Neural progenitor cell (in vitro differentiated cells): ENCODE data around the gene TMPRSS4. TPM values are rescaled to one million over a fixed set of nuclear protein-coding genes. Genes with fewer than 3 reads are reported as not detected.

Experiments
- DNase-seq: peaks from one replicate; pipeline ENCODE4 v3.0.0-alpha.2; 2016; ENCODE audit warnings: low spot score
- H2AFZ ChIP-seq: fragments of 200-600 bp; sonication (generic); replicated peaks from 2 replicates; pipeline ENCODE4 v1.6.1; 2016; ENCODE audit warnings: antibody characterized with exemption
- H3F3A ChIP-seq: fragments of 200-600 bp; sonication (generic); 2 replicates; pipeline ENCODE4 v1.6.1; 2016; ENCODE audit warnings: antibody characterized with exemption, low read depth
- H3K27ac ChIP-seq: fragments of 200-600 bp; sonication (generic); 2 replicates; pipeline ENCODE4 v1.5.1; 2016; ENCODE audit warnings: mild to moderate bottlenecking
- H3K27me3 ChIP-seq: fragments of 200-600 bp; sonication (generic); 2 replicates; pipeline ENCODE4 v1.6.1; 2016; ENCODE audit warnings: mild to moderate bottlenecking, moderate library complexity
- H3K36me3 ChIP-seq: fragments of 200-600 bp; sonication (generic); 2 replicates; pipeline ENCODE4 v1.5.1; 2016
- H3K4me1 ChIP-seq: fragments of 200-600 bp; sonication (generic); 2 replicates; pipeline ENCODE4 v1.6.1; 2016; ENCODE audit warnings: mixed run types
- H3K4me2 ChIP-seq: fragments of 200-600 bp; sonication (generic); 2 replicates; pipeline ENCODE4 v1.6.1; 2016
- H3K4me3 ChIP-seq: fragments of 200-600 bp; sonication (generic); 2 replicates; pipeline ENCODE4 v1.5.1; 2016
- H3K79me2 ChIP-seq: fragments of 200-600 bp; sonication (generic); 2 replicates; pipeline ENCODE4 v1.6.1; 2016; ENCODE audit warnings: low read depth
- H3K9ac ChIP-seq: fragments of 200-600 bp; sonication (generic); 2 replicates; pipeline ENCODE4 v1.6.1; 2016
- H3K9me3 ChIP-seq: fragments of 200-600 bp; sonication (generic); 2 replicates; pipeline ENCODE4 v1.5.1; 2016; ENCODE audit warnings: low read depth
- H4K20me1 ChIP-seq: fragments of 200-600 bp; sonication (generic); 2 replicates; pipeline ENCODE4 v1.6.1; 2016; ENCODE audit warnings: low read depth
- H3K27ac Mint-ChIP-seq: 3 replicates; pipeline ENCODE4 v1.8.0; 2021; ENCODE audit warnings: mixed read lengths
- H3K27me3 Mint-ChIP-seq: 2 replicates; pipeline ENCODE4 v1.8.0; 2022; ENCODE audit warnings: low read depth, mild to moderate bottlenecking, inconsistent platforms, moderate library complexity, mixed read lengths; ENCODE audit not compliant: insufficient read depth
- H3K36me3 Mint-ChIP-seq: 3 replicates; pipeline ENCODE4 v1.8.0; 2021; ENCODE audit warnings: mixed read lengths
- H3K4me1 Mint-ChIP-seq: 3 replicates; pipeline ENCODE4 v1.8.0; 2021; ENCODE audit warnings: mixed read lengths
- H3K4me3 Mint-ChIP-seq: 3 replicates; pipeline ENCODE4 v1.8.0; 2021; ENCODE audit warnings: mild to moderate bottlenecking, moderate library complexity, mixed read lengths
- H3K9me3 Mint-ChIP-seq: 3 replicates; pipeline ENCODE4 v1.8.0; 2020; ENCODE audit warnings: mixed read lengths
- CTCF ChIP-seq: fragments of 200-600 bp; sonication (generic); IDR thresholded peaks from 2 replicates; pipeline ENCODE4 v1.5.1; 2017; ENCODE audit warnings: antibody characterized with exemption, mild to moderate bottlenecking
- EZH2 ChIP-seq: fragments of 200-600 bp; sonication (generic); IDR thresholded peaks from 2 replicates; pipeline ENCODE4 v1.6.1; 2017; ENCODE audit warnings: antibody characterized with exemption, mild to moderate bottlenecking, moderate library complexity
- EZH2phosphoT487 ChIP-seq: fragments of 200-600 bp; sonication (generic); IDR thresholded peaks from 2 replicates; pipeline ENCODE4 v1.6.1; 2017; ENCODE audit warnings: antibody characterized with exemption
- total RNA-seq: library from RNA; depleted of rRNA; stranded (reverse); fragments of >200 nt; gene quantifications from 2 replicates; pipeline ENCODE4 v1.2.3, GENCODE V29; 2015; ENCODE audit warnings: low replicate concordance

Gene TMPRSS4
- total RNA-seq, 1 donor from 2014 or later: not detected

DNA sequence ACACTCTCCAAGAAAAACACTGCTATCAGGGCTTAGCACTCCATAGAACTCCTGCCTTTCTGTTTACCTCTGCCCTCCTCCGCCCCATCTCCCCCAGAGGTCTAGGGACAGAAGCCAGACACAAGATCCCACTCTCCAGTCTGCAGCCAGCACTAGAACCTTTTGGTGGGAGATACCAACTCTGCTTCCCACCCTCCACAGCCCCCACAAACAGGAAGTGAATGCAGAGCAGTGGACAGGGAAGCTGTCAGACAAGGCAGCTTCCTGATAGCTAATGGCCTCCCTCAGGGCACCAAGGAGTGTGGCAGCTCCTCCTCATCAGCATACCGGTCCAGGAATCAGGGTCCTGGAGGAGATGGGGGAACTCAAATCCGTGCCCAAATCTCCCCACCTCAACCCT is 70.6 kb downstream of the TMPRSS4 start:
- Histone ChIP-seq H3K4me2 (no peak overlapping the region), H4K20me1 (no peaks in the 10 kb centered on the region), H3K27me3 (peaks cover 97% of the 10 kb centered on the region), H3K9me3 (no peaks in the 10 kb centered on the region), H3K27ac (no peak overlapping the region), H3K9ac (no peak overlapping the region), H3F3A (peaks cover 7% of the 10 kb centered on the region), H2AFZ (no peak overlapping the region), H3K36me3 (no peaks in the 10 kb centered on the region), H3K79me2 (no peaks in the 10 kb centered on the region), H3K4me3 (no peak overlapping the region), H3K4me1 (no peaks in the 10 kb centered on the region)
- no peak for DNase-seq
- H3K36me3 Mint-ChIP-seq: no peaks in the 10 kb centered on the region
- H3K4me3 Mint-ChIP-seq: peak overlapping the region; percentile 43
- H3K9me3 Mint-ChIP-seq: no peaks in the 10 kb centered on the region
- H3K27ac Mint-ChIP-seq: no peak overlapping the region
- TF ChIP-seq CTCF: no peak
- no peak for TF ChIP-seq EZH2phosphoT487
- TF ChIP-seq EZH2: no peak
- H3K4me1 Mint-ChIP-seq: peaks cover 7% of the 10 kb centered on the region
- peaks cover 65% of the 10 kb centered on the region for H3K27me3 Mint-ChIP-seq

GRCh38 chr11:118148240-118148639 is 71.4 kb downstream of the TMPRSS4 start:
- peaks cover 64% of the 10 kb centered on the region for H3K27me3 Mint-ChIP-seq
- Histone ChIP-seq H3K4me2 (no peak overlapping the region), H3K9me3 (no peaks in the 10 kb centered on the region), H3K4me3 (no peak overlapping the region), H3K27me3 (peaks cover 97% of the 10 kb centered on the region), H3K9ac (no peak overlapping the region), H3F3A (peaks cover 7% of the 10 kb centered on the region), H3K4me1 (peaks cover under 1% of the 10 kb centered on the region), H3K36me3 (no peaks in the 10 kb centered on the region), H2AFZ (no peak overlapping the region), H4K20me1 (no peaks in the 10 kb centered on the region), H3K79me2 (no peaks in the 10 kb centered on the region), H3K27ac (no peak overlapping the region)
- H3K4me3 Mint-ChIP-seq: no peak overlapping the region
- no peaks in the 10 kb centered on the region for H3K36me3 Mint-ChIP-seq
- no peak overlapping the region for H3K27ac Mint-ChIP-seq
- no peak for DNase-seq
- H3K4me1 Mint-ChIP-seq: peaks cover 7% of the 10 kb centered on the region
- TF ChIP-seq CTCF: no peak
- TF ChIP-seq EZH2: no peak
- no peak for TF ChIP-seq EZH2phosphoT487
- H3K9me3 Mint-ChIP-seq: no peaks in the 10 kb centered on the region

- H2AFZ ChIP-seq: no peak overlapping the region
- no peaks in the 10 kb centered on the region for H3K79me2 ChIP-seq
- H3K36me3 ChIP-seq: no peaks in the 10 kb centered on the region
- H3K9me3 ChIP-seq: no peaks in the 10 kb centered on the region
- H3K9ac ChIP-seq: no peak overlapping the region
- no peak overlapping the region for H3K4me3 Mint-ChIP-seq
- no peak for DNase-seq
- TF ChIP-seq EZH2phosphoT487 (no peak), CTCF (no peak), EZH2 (no peak)
- H3K27me3 Mint-ChIP-seq: peaks cover 68% of the 10 kb centered on the region
- H3K4me2 ChIP-seq: no peak overlapping the region
- H3K4me3 ChIP-seq: no peak overlapping the region
- no peak overlapping the region for H3K27ac Mint-ChIP-seq
- H3K27me3 ChIP-seq: peaks cover 97% of the 10 kb centered on the region
- H3K27ac ChIP-seq: no peak overlapping the region
- H3K4me1 ChIP-seq: peaks cover 7% of the 10 kb centered on the region
- peaks cover 7% of the 10 kb centered on the region for H3F3A ChIP-seq
- H3K36me3 Mint-ChIP-seq: no peaks in the 10 kb centered on the region
- peaks cover under 1% of the 10 kb centered on the region for H3K9me3 Mint-ChIP-seq
- H3K4me1 Mint-ChIP-seq: peaks cover 10% of the 10 kb centered on the region
- no peaks in the 10 kb centered on the region for H4K20me1 ChIP-seq
Measured at GRCh38 chr11:118148856-118149255, 72.0 kb downstream of the TMPRSS4 start.

GRCh38 chr11:118149493-118149892 is 72.6 kb downstream of the TMPRSS4 start:
- peaks cover 12% of the 10 kb centered on the region for H3K4me1 ChIP-seq

More at GRCh38 chr11:118149493-118149892, 72.6 kb downstream of the TMPRSS4 start:
- no peaks in the 10 kb centered on the region for H4K20me1 ChIP-seq
- H3K4me3 ChIP-seq: no peak overlapping the region
- H3F3A ChIP-seq: peaks cover 9% of the 10 kb centered on the region
- Mint-ChIP-seq H3K36me3 (no peaks in the 10 kb centered on the region), H3K4me3 (no peak overlapping the region), H3K27me3 (peaks cover 68% of the 10 kb centered on the region), H3K27ac (no peak overlapping the region), H3K9me3 (peaks cover 2% of the 10 kb centered on the region), H3K4me1 (peaks cover 14% of the 10 kb centered on the region)
- H3K27me3 ChIP-seq: peaks cover 97% of the 10 kb centered on the region
- no peak for TF ChIP-seq CTCF
- no peak for TF ChIP-seq EZH2phosphoT487
- TF ChIP-seq EZH2: no peak
- no peak overlapping the region for H3K4me2 ChIP-seq
- H3K27ac ChIP-seq: no peak overlapping the region
- no peaks in the 10 kb centered on the region for H3K36me3 ChIP-seq
- DNase-seq: no peak
- H3K9ac ChIP-seq: no peak overlapping the region
- no peaks in the 10 kb centered on the region for H3K79me2 ChIP-seq
- no peaks in the 10 kb centered on the region for H3K9me3 ChIP-seq
- no peak overlapping the region for H2AFZ ChIP-seq
